Neural progenitor cell (in vitro differentiated cells): ENCODE results near the gene RSRP1. TPM values are rescaled to one million over a fixed set of nuclear protein-coding genes. Genes with fewer than 3 reads are reported as not detected.

Experiments used
- DNase-seq: peaks from one replicate; pipeline ENCODE4 v3.0.0-alpha.2; 2016; ENCODE audit warnings: low spot score
- H2AFZ ChIP-seq: fragments of 200-600 bp; sonication (generic); replicated peaks from 2 replicates; pipeline ENCODE4 v1.6.1; 2016; ENCODE audit warnings: antibody characterized with exemption
- H3F3A ChIP-seq: fragments of 200-600 bp; sonication (generic); 2 replicates; pipeline ENCODE4 v1.6.1; 2016; ENCODE audit warnings: antibody characterized with exemption, low read depth
- H3K27ac ChIP-seq: fragments of 200-600 bp; sonication (generic); 2 replicates; pipeline ENCODE4 v1.5.1; 2016; ENCODE audit warnings: mild to moderate bottlenecking
- H3K27me3 ChIP-seq: fragments of 200-600 bp; sonication (generic); 2 replicates; pipeline ENCODE4 v1.6.1; 2016; ENCODE audit warnings: mild to moderate bottlenecking, moderate library complexity
- H3K36me3 ChIP-seq: fragments of 200-600 bp; sonication (generic); 2 replicates; pipeline ENCODE4 v1.5.1; 2016
- H3K4me1 ChIP-seq: fragments of 200-600 bp; sonication (generic); 2 replicates; pipeline ENCODE4 v1.6.1; 2016; ENCODE audit warnings: mixed run types
- H3K4me2 ChIP-seq: fragments of 200-600 bp; sonication (generic); 2 replicates; pipeline ENCODE4 v1.6.1; 2016
- H3K4me3 ChIP-seq: fragments of 200-600 bp; sonication (generic); 2 replicates; pipeline ENCODE4 v1.5.1; 2016
- H3K79me2 ChIP-seq: fragments of 200-600 bp; sonication (generic); 2 replicates; pipeline ENCODE4 v1.6.1; 2016; ENCODE audit warnings: low read depth
- H3K9ac ChIP-seq: fragments of 200-600 bp; sonication (generic); 2 replicates; pipeline ENCODE4 v1.6.1; 2016
- H3K9me3 ChIP-seq: fragments of 200-600 bp; sonication (generic); 2 replicates; pipeline ENCODE4 v1.5.1; 2016; ENCODE audit warnings: low read depth
- H4K20me1 ChIP-seq: fragments of 200-600 bp; sonication (generic); 2 replicates; pipeline ENCODE4 v1.6.1; 2016; ENCODE audit warnings: low read depth
- H3K27ac Mint-ChIP-seq: 3 replicates; pipeline ENCODE4 v1.8.0; 2021; ENCODE audit warnings: mixed read lengths
- H3K27me3 Mint-ChIP-seq: 2 replicates; pipeline ENCODE4 v1.8.0; 2022; ENCODE audit warnings: low read depth, mild to moderate bottlenecking, inconsistent platforms, moderate library complexity, mixed read lengths; ENCODE audit not compliant: insufficient read depth
- H3K36me3 Mint-ChIP-seq: 3 replicates; pipeline ENCODE4 v1.8.0; 2021; ENCODE audit warnings: mixed read lengths
- H3K4me1 Mint-ChIP-seq: 3 replicates; pipeline ENCODE4 v1.8.0; 2021; ENCODE audit warnings: mixed read lengths
- H3K4me3 Mint-ChIP-seq: 3 replicates; pipeline ENCODE4 v1.8.0; 2021; ENCODE audit warnings: mild to moderate bottlenecking, moderate library complexity, mixed read lengths
- H3K9me3 Mint-ChIP-seq: 3 replicates; pipeline ENCODE4 v1.8.0; 2020; ENCODE audit warnings: mixed read lengths
- CTCF ChIP-seq: fragments of 200-600 bp; sonication (generic); IDR thresholded peaks from 2 replicates; pipeline ENCODE4 v1.5.1; 2017; ENCODE audit warnings: antibody characterized with exemption, mild to moderate bottlenecking
- EZH2 ChIP-seq: fragments of 200-600 bp; sonication (generic); IDR thresholded peaks from 2 replicates; pipeline ENCODE4 v1.6.1; 2017; ENCODE audit warnings: antibody characterized with exemption, mild to moderate bottlenecking, moderate library complexity
- EZH2phosphoT487 ChIP-seq: fragments of 200-600 bp; sonication (generic); IDR thresholded peaks from 2 replicates; pipeline ENCODE4 v1.6.1; 2017; ENCODE audit warnings: antibody characterized with exemption
- total RNA-seq: library from RNA; depleted of rRNA; stranded (reverse); fragments of >200 nt; gene quantifications from 2 replicates; pipeline ENCODE4 v1.2.3, GENCODE V29; 2015; ENCODE audit warnings: low replicate concordance

The RSRP1 gene
- total RNA-seq, 1 donor from 2014 or later = 131 TPM

- H3K4me1 ChIP-seq = peaks cover 21% of the 10 kb centered on the region
- no peak for TF ChIP-seq EZH2phosphoT487
- TF ChIP-seq EZH2 = no peak
- TF ChIP-seq CTCF = no peak
- no peak overlapping the region for H3K4me2 ChIP-seq
- peaks cover 19% of the 10 kb centered on the region for H3K27me3 Mint-ChIP-seq
- H3K9me3 ChIP-seq = no peaks in the 10 kb centered on the region
- no peaks in the 10 kb centered on the region for H4K20me1 ChIP-seq
- H3K36me3 Mint-ChIP-seq = no peaks in the 10 kb centered on the region
- no peaks in the 10 kb centered on the region for H3K79me2 ChIP-seq
- H3K27ac ChIP-seq = no peak overlapping the region
- no peaks in the 10 kb centered on the region for H3K36me3 ChIP-seq
- peaks cover 10% of the 10 kb centered on the region for H3F3A ChIP-seq
- no peak overlapping the region for H3K9ac ChIP-seq
- H3K4me3 ChIP-seq = no peak overlapping the region
- H3K27me3 ChIP-seq = no peaks in the 10 kb centered on the region
- H3K9me3 Mint-ChIP-seq = no peaks in the 10 kb centered on the region
- H3K4me1 Mint-ChIP-seq = peaks cover 29% of the 10 kb centered on the region
- no peak overlapping the region for H3K27ac Mint-ChIP-seq
- H2AFZ ChIP-seq = no peak overlapping the region
- peak; percentile 34 for DNase-seq
- no peak overlapping the region for H3K4me3 Mint-ChIP-seq
Observed at GRCh38 chr1:25197982-25198662, 49.1 kb downstream of the RSRP1 start.

- Histone ChIP-seq H3F3A (peaks cover 10% of the 10 kb centered on the region), H3K4me2 (peak overlapping the region; percentile 29), H2AFZ (peak overlapping the region; percentile 14), H3K4me1 (peaks cover 21% of the 10 kb centered on the region), H3K9ac (no peak overlapping the region), H4K20me1 (no peaks in the 10 kb centered on the region), H3K9me3 (no peaks in the 10 kb centered on the region), H3K27ac (no peak overlapping the region), H3K36me3 (no peaks in the 10 kb centered on the region), H3K27me3 (no peaks in the 10 kb centered on the region), H3K79me2 (no peaks in the 10 kb centered on the region), H3K4me3 (no peak overlapping the region)
- Mint-ChIP-seq H3K4me3 (no peak overlapping the region), H3K4me1 (peaks cover 29% of the 10 kb centered on the region), H3K9me3 (no peaks in the 10 kb centered on the region), H3K27me3 (peaks cover 19% of the 10 kb centered on the region), H3K27ac (no peak overlapping the region), H3K36me3 (no peaks in the 10 kb centered on the region)
- TF ChIP-seq EZH2phosphoT487 = no peak
- no peak for TF ChIP-seq EZH2
- TF ChIP-seq CTCF = no peak
- peak; percentile 23 for DNase-seq
Observed at GRCh38 chr1:25197235-25197975, 49.8 kb downstream of the RSRP1 start.

GRCh38 chr1:25196830-25197229 is 50.4 kb downstream of the RSRP1 start:
- no peak overlapping the region for H3K9ac ChIP-seq
- no peaks in the 10 kb centered on the region for H3K36me3 Mint-ChIP-seq
- H4K20me1 ChIP-seq = no peaks in the 10 kb centered on the region
- peak overlapping the region; percentile 14 for H2AFZ ChIP-seq
- H3K27ac ChIP-seq = no peak overlapping the region
- no peaks in the 10 kb centered on the region for H3K79me2 ChIP-seq
- peaks cover 17% of the 10 kb centered on the region for H3K27me3 Mint-ChIP-seq
- H3K9me3 Mint-ChIP-seq = no peaks in the 10 kb centered on the region
- no peaks in the 10 kb centered on the region for H3K27me3 ChIP-seq
- no peaks in the 10 kb centered on the region for H3K9me3 ChIP-seq
- no peaks in the 10 kb centered on the region for H3K36me3 ChIP-seq
- no peak overlapping the region for H3K4me2 ChIP-seq
- no peak overlapping the region for H3K4me3 Mint-ChIP-seq
- H3F3A ChIP-seq = peaks cover 10% of the 10 kb centered on the region
- H3K4me1 Mint-ChIP-seq = peaks cover 29% of the 10 kb centered on the region
- peaks cover 21% of the 10 kb centered on the region for H3K4me1 ChIP-seq
- no peak for DNase-seq
- TF ChIP-seq EZH2phosphoT487 = no peak
- no peak for TF ChIP-seq CTCF
- no peak for TF ChIP-seq EZH2
- no peak overlapping the region for H3K27ac Mint-ChIP-seq
- H3K4me3 ChIP-seq = no peak overlapping the region
